T-helper 9 cell (primary cell): Measurements from ENCODE around the gene FAM53B.

Source experiments
- DNase-seq: peaks from one replicate; pipeline ENCODE4 v3.0.0-alpha.2; 2020

Gene FAM53B

DNA sequence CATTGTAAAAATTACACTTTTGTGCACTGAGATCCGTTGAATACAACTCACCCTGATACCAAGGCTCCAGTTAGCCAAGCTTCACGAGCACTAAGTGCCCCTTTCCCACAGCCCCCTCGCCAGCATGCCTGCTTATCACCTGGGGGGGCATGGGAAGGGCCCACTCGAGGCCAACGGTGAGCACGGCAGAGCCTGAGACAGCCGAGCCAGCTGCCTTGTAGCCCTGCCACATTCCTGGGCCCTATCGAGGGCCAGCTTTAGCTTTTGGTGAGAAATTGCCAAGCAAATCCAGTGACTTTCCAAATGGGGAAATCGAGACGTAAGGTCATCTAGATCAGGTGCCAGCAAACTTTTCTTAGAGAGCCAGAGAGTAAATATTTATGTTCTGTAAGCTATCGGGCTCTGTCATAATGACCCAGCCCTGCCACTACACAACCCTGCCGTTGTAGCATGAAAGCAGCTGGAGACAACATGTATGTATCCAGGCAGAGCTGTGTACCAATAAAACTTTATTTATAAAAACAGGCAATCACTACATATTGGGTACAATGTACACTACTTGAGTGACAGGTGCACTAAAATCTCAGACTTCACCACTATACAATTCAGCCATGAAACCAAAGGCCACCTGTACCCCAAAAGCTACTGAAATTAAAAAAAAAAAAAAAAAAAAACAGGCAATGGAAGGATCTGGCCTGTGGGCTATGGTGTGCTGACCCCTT, 83.6 kb downstream of the FAM53B start:
- no peak for DNase-seq

DNA sequence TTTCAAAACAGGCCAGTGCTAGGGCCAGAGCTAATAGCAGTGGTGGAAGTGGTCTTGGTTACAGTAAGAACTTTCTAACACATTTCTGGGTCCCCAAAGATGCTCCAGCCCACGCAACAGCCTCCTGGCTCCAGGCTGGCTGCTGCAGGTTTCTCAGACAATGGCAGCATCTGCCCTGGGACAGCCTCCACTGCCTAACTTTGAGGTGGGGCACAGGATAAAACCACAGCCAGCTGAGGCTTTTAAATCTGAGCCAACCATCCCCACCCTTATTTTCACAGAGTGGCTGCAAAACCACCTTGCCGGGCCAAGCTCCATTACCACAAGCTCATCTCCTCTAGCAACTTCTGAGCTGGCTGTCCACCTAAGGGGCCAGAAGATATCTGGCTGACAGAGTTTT, 84.8 kb downstream of the FAM53B start:
- DNase-seq = no peak

DNA sequence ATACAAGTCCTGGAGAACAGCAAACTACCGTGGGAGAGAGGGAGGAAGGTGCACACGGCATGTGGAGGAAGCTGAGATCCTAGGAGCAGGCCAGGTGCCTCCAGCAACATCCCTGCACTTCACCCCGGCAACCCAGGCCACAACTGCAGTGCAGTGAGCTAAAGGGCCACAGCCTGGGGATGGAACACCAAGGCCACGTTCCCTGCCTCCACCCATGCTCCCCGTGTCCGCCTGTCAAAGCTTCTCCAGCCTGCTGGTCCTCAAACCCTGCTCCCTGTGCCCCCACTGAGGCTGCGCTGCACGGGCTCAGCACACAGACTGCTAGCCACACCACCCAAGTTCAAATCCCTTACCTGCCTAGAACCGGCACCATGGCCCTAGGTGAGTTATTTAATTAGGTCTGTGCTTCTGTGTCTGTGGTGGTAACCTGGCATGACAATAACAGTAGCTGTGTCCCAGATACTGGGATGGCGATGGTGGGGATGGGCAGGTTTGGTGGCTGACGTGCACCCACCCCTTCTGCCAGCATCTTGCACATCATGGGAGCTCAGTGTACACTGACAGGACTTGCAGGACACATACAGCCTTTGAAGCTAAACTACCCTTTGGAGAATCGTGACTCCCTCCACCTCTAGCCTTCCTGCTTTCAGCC, 85.5 kb downstream of the FAM53B start:
- no peak for DNase-seq

GRCh38 chr10:124657806-124658205, 86.4 kb downstream of the FAM53B start:
- DNase-seq = peak; percentile 47

DNA sequence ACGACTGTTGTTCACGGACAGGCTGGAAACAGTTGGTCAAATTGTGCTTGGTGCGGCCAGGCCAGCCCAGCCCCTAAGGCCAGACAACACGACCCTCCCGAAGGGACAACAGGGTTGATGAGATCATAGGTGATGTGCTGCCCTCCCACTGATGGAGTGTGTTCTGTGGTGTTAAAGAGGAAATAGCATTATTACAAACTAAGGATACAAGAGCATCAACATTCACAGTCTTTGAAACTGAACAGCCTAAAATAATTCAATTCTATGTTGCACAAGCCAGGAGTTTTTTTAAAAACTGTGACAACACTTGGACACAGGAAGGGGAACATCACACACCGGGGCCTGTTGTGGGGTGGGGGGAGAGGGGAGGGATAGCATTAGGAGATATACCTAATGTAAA, 87.6 kb downstream of the FAM53B start:
- DNase-seq = no peak

DNA sequence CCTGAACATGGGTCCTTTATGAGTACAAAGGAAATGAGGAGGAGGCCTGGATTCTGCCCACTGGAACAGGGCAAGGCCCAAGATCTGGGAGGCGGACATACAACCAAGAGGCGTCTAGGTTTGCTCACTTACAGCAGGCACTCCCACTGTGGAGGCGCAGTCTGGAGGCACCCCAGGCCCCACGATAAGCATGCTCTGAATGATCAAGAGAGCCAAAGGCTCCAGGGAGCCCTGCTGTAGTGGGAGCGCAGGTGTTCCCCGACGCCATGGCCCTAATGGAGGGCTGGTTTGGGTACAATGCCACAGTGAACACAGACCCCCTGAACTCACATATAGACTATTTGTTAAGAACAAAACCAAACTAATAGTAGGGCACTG, 88.1 kb downstream of the FAM53B start:
- DNase-seq = no peak

GRCh38 chr10:124655191-124656112, 88.7 kb downstream of the FAM53B start:
- no peak for DNase-seq

GRCh38 chr10:124654686-124655085, 89.5 kb downstream of the FAM53B start:
- DNase-seq = no peak

- no peak for DNase-seq
These were observed 90.1 kb downstream of the FAM53B start for GRCh38 chr10:124653811-124654651.

DNA sequence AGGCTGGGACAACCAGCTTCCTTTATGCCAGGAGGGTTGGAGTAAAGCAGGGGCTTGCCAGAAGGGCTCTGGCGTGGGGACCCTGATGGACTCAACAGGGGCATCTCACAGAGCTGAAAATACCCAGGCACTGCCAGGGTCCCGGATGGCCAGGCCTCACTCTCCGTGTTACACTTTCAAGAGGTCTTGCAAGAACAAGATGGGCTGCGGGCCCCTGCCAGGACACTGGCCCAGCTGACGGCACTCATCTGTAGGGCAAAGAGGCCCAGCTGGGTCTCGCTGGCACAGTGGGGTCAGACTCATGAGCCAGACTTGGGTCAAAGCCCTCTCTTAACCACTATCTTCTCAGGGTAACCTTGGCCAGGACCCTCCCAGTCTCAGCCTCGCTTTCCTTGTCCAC, 90.9 kb downstream of the FAM53B start:
- DNase-seq = no peak

GRCh38 chr10:124652701-124653100, 91.5 kb downstream of the FAM53B start:
- no peak for DNase-seq

DNA sequence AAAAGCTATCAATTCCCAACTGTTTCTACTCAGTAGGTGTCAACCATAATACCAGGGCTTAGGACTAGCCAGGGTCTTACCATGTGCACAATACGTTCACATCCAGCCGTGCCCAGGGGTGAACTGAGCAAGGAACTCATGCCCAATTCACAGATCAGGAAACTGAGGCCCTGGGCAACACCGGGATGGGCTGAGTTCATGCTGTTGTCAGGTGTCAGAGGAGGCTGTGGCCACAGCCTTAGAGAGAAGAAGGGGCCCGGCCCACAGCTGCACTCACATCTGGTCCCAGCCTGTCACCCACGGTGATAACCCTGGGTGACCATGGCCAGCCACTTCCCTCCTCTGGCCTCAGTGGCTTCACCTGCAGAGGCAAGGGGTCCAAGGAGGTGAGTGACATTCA, 92.0 kb downstream of the FAM53B start:
- no peak for DNase-seq

DNA sequence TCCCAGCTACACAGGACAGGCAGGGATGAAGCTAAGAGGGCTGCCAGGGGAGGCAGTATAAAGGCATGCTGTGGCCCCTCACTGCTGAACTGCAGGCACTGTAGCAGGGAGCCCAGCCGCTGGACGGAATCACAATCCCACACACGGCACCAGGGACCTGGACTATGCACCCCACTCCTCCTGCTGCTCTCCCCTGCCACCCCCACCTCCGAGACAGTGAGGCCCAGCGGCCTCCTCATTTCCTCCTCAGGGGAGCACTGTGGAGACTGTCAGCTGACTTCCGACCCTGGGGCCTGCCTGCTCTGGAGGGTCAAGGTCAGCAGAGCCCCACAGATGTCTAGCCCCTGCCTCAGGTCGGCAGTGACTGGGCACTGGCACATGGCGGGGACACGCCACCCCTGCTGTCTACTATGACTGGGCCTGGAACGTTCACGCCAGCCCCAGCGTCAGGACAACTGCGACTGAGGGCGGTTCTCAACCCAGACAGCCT, 92.7 kb downstream of the FAM53B start:
- no peak for DNase-seq

DNA sequence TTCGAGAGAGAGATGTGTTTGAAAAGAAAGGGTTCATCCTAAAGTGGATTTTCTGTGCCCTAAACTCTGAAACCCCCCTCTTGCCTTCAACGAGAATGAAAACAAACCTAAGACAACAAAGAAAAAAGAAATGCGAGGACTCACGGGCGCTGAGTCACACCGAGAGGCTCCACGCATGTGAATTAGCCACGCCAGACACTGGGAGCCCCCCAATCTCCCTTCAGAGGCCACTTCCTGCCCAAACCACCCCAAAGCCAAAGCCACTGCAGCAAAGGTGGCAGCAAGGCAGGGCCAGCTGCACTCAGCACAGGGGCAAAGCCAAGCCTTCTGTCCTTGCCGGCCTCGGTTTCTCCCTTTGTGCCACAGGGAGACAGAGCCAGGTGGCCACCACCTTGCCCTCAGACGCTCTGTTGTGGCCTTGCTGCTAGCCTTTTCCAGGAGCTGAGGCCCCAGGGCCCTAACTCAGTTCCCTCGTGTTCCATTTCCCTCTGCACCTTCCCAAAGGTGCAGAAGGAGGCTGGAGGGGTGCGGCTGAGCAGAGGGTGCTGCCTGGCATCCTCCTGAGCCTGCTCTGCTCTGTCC, 93.3 kb downstream of the FAM53B start:
- DNase-seq = peak; percentile 56

- no peak for DNase-seq
These were observed 93.9 kb downstream of the FAM53B start for GRCh38 chr10:124650263-124650662.

DNA sequence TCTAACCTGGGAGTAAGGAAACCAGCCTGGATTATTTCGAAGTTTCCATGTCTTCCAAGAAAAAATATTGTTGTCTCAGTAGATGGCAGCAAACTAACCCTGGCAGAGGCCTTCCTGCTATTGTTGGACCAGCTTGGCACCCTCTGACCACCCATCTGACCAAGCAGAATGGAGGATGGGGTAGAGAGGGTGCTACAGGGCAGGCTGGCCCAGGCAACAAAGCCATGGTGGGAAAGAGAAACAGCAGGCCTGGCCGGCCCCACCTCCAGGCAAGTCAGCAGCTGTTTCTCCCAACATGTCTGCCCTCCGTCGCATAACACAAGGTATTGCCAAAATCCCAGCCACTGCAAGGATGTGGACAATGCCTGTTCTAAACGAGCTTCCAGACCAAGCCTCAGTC, 95.0 kb downstream of the FAM53B start:
- DNase-seq = no peak

GRCh38 chr10:124648738-124649137, 95.4 kb downstream of the FAM53B start:
- peak; percentile 49 for DNase-seq

DNA sequence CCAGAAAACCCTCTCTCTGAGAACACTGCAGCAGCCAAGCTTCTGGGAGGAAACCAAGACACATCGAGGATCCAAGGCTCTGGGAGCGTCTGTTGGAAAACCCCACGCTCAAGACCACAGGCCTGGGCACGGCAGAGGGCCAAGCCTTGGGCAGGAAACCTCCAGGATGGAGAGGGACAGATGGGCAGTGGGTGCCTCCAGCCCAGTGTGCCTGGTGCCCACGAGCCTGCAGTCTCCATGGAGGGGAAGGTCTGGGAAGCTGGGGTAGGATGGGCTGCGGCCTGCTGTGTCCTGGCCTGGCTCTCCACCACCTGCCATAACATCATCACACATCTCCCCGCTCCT, 96.1 kb downstream of the FAM53B start:
- DNase-seq = no peak

DNA sequence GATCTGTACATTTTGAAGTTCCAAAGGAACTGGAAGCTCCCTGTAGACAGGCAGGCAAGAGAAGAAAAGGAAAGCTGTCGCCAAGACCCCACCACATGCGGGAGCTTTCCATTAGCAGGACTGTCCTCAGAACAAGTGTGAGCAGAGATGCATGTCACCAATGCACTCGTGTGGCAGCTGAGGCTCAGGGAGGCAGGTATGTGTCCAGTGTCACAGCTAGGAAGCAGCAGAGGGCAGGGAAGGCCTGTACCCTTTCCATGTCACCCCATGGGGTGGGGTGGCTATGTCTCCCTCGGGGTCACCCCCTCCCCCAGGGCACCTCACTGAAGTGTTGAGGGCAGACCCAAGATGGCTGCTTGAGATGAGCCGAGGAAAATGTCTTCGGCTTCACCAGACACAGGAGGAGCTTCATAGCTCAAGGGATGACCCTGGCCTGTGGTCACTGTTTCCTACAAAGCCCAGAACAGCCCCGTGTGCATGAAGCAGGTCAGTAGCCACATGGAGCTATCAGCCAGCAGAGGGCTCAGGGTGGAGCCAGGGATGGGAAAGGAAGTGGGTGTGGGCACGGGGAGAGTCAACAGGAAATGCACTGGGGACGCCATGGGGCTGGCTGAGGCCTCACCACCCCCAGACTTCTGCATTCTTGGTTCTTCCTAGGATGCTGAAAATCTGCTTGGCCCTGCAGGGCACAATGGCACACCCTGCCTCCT, 96.6 kb downstream of the FAM53B start:
- DNase-seq = peak; percentile 59

DNA sequence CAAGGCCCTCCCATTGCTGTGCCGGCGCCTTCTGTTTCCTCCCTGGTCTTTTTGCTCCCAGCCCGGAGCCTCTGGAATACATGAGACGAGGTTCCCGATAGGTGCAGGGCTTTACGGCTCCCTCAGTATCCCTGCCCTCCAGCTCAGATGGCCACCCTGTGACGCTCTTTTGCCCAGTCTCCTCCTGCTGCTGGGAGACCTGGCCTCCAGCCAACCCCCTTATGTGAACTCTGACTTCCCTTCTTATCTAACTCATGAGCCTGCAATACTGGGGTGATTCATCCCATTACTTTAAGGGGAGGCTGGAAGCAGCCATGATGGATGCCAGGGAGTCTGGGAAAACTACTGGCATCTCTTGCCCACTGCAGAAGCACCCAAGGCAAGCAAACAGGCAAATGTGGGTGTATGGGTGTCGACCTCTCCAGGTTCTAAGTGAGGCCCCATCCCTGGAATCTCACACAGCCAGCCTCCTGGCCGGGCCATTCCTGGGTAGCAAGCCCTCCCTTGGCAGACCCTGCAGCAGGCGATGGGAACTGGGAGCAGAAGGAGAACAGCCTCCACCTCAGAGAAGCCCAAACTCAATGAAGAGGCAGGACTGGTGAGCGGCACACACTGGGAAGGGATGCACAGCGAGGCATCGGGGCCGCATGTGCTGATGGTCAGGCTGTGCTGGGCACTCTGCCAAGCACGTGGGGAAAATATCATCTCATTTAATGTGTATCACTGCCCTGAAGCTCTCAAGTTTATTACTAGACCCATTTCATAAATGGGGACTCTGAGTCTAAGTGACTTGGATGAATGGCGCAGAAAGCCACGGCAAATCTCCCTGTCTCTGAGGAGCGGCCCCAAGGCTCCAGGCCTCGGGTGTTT, 97.5 kb downstream of the FAM53B start:
- no peak for DNase-seq
